NCI-H1105 (cell line): ENCODE results near the gene HOXC12.

Experiments
- DNase-seq: peaks from one replicate; lab custom pipeline; 2025; lab: John Stamatoyannopoulos, UW

The HOXC12 gene

DNA sequence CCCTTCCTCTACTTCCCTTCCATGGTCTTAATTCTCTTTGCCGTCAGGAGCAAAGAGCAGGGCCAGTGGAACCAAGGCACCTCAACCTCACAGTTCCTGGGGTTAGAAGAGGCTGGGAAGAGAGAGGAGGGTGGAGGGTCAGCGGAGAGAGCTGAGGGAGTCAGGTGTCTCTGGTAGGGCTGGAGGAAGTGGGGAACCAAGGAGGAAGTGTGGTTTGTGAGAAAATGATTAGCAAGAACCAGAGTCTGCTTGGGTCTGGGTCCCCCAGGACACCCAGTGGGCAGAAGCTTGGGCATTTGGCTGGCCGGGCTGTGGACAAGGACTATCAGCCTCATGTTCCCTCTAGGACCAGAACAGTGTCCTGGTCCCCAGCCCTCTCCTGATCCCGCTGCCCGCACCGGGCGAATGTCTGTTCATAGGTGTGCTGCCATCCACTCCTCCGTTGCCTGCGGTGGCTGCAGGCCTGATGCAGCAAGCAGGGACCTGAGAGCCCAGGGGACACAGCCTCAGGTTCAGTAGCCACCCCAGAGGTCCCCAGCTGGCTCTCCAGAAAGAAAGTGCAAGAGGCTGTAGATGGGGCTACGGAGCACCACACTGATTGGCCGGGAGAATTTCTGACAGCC, 2.3 kb downstream of the HOXC12 start:
- no peak for DNase-seq

DNA sequence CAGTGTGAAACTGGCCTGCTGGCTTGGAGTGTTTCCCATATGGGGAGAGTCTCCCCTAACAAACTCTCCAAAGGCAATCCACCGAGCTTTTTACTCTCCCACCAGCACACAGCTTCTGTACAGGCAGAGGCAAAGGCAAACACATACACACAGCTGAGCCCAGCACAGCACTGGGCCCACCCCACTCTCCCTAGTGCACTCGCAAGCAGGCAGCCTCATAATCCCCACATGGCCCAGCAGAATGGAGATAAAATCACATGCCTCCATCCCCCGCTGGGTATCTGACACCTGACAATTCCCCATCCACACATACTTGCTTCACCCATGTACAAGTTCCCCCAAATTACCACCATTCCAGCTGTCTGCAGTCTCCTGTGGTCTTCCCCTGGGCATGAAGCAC, 3.4 kb downstream of the HOXC12 start:
- DNase-seq = no peak

- no peak for DNase-seq
These were observed 4.6 kb downstream of the HOXC12 start for GRCh38 chr12:53959314-53959713.

DNA sequence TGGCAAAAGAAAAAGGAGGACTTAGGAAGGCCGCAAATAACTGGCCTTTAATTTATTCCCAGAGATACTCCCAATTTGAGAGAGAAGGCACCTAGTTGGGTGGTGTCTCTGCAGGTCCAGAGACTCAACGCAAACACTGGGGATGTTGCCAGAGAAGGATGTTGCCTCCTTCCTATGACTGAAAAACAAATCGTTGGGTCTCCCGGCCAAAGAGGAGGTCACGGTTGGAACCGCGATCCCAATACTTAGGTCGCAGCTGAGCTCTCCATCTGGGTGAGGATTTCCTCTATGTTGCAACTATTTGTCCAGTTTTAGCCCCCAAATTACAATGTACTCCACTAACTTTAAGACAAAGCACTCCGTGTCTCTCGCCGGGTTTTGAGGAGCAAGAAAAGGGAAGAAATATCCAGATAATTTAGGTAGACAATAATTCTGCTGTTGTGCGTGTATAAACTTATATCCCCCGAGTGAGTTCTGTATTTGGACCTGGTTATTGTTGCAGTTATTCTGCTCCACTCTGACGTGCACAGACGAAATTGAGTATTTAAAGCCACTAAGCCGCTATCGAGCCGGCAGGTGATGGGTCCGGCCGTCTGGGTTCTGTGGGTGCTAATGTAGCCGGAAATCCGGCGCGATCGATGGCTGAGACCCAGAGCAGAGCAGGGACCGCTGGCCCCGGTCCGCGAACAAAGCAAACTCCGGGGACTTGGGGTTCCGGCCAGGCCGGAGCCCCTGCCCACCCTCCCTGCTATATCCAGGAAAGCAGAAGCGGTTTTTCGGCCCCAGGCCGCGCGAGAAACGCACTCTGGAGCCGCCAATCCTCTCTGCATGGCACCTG, 5.7 kb downstream of the HOXC12 start:
- no peak for DNase-seq

DNA sequence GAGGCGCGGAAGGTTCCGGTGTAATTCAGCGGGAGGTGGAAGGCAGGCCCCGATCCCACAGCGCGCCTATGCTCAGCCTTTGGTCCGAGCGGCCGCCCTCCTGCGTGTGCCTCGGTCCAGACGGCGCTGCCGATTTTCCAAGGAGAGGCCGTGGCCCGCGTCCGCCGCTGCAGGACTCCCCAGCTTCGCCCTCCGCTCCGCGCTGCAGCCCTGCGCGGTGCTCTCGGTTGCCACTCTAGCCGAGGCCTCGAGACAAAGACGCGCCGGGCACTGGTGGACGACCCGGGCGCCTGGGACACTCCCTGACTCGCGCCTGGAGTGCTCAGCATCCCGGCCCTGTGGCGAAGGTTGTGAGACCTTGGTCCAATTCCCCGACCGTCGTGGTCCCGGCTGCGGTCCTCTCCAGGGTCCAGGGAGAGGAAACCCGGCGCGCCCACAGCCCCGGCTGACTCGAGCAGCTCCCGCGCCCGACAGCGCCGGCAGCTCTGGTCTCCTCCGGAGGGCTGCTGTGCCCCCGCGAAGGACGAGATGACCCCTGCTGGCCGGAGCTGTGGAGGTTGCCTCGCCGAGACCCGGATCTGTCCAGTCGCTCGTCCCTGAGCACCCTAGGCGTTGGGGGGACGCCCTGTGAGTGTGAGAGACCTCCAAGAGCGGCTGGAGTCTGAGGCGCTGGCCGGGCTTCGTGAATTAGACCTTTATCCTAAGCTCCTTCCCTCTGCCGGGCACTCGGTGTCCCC, 6.5 kb downstream of the HOXC12 start:
- DNase-seq = no peak

DNA sequence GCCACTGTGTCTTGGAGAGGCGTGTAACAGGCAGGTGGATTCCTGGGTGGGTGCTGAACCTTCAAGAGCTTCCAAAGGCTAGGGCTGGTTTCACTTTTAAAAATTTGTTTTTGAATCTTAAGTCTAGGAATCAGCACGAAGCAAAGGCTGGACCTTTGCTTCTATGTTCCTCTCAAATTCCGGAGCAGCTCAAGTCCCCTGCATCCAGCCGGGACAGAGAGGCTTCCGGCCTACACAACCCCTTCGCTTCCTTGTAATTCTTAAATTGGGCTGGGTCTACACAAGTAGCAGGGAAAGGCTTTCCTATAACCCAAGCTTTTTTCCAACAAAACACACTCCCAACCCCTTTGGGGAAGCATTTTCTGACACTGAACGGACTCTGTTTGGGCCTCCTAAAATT, 8.3 kb downstream of the HOXC12 start:
- no peak for DNase-seq

GRCh38 chr12:53963434-53964314, 9.0 kb downstream of the HOXC12 start:
- DNase-seq = no peak

- no peak for DNase-seq
These were observed 9.6 kb downstream of the HOXC12 start for GRCh38 chr12:53964315-53964713.

DNA sequence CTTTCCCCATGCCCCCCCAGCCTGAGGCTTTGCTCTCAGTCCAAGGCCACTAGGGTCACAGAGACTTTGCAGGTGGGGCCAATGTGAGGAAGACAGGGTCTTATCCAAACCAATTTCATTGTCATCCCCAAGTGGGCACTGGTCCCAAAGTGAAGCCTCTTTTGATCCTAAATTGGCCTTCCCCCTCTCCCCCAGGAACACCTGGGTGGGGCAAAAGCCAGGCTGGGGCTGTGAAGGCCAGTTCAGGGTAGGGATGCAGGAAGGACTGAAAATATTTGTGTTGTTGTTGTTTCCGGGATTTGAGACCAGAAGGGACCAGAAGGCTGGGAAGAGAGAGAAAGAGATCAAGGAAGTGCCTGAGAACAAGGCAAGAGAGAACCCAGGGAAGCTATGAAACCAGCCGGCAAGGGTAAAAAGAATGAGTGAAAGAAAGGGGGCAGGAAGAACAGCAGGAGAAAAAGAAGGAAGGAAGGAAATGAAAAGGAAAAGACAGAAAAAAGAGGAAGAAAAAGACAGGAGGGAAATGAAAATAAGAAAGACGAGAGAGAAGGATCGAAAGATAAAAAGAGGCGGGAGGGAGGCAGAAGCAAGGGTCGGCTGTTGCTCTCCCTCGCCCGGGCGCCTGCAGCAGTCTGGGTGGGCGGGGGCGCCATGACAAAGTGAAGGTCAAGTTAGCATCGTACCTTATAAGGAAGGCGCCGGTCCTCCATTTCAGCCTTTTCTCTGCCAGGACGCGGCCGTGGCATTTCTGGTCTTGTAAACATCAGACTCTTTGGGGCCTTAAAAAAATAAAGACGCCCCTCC, 10.8 kb downstream of the HOXC12 start:
- no peak for DNase-seq

- no peak for DNase-seq
These were observed 11.3 kb downstream of the HOXC12 start for GRCh38 chr12:53966085-53966384.

DNA sequence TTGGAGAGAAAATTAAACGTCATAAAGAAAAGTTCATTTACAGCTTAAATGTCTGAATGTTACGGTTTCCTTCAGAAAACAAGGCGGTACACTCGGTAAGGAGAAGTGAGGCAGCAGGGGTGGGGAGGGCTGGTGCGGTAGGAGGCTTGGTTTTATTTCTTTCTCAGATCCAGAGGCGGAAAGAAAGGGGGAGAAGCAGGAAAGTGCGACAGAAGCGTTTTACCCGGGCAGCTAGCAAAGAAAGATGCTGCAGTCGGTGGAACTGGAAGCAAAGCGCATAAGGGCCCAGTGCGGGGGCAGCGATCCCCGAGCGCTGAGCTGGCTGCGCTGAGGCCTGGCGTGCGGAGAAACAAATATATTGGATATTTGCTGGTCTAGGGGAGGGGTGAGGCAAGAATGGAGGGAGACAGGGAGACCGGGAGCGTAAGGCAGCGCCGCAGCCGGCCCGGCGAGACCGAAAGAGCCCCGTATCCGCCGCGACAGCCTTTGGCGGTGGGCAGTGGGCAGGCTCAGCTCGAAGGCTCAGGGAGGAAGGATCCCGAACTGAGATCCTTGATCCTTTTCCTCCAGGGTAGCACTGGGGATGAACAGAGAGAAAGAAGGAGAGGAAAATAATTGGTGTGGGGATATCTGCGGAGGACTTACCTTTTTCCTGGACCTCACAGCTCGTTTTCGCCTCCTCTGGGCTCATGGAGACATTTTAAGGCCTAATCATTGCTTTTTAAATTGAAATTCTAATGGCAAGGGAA, 11.9 kb downstream of the HOXC12 start:
- DNase-seq = no peak

- no peak for DNase-seq
These were observed 12.8 kb downstream of the HOXC12 start for GRCh38 chr12:53967421-53967925.

DNA sequence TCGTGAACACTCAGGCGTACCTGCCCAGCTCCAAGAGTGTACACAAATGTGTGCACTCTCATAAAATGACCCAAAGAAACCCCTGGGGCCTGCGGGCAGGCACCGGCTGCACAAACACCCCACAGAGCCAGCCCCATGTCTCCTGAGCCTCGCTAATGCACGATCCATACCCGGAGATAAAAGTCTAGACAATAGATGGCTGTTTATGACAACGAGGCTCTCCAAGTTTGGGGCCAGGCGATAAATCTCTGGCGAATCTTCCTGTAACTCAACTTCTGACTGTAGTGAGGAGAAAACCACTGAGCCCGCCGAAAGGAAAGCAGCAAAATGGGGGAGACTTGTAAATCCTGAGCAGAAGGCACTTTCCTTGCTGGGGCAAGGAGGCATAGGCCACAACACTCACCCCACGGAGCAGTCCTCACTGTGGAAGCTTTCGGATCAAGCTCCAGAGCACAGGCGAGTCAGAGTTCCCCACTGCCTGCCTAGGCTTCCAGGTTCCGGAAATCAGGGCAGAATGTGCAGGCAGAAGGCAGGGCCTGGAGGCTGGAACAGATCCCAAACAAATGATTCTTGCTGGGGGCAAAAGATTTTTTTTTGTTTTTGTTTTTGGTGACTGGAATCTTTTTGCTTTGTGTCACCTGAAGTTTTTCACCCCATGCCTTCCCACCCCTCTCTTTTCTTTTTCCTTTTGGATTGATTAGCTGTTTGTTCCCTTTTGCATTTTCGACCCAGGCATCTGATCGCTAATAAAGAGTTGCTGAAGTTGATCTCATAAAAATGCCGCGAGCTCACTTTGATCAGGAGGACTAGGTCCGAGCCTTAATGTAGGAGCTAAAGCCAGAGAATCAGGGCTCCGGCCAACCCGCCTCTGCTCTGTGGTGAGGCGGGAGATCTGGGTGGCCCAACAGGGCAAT, 13.8 kb downstream of the HOXC12 start:
- no peak for DNase-seq

DNA sequence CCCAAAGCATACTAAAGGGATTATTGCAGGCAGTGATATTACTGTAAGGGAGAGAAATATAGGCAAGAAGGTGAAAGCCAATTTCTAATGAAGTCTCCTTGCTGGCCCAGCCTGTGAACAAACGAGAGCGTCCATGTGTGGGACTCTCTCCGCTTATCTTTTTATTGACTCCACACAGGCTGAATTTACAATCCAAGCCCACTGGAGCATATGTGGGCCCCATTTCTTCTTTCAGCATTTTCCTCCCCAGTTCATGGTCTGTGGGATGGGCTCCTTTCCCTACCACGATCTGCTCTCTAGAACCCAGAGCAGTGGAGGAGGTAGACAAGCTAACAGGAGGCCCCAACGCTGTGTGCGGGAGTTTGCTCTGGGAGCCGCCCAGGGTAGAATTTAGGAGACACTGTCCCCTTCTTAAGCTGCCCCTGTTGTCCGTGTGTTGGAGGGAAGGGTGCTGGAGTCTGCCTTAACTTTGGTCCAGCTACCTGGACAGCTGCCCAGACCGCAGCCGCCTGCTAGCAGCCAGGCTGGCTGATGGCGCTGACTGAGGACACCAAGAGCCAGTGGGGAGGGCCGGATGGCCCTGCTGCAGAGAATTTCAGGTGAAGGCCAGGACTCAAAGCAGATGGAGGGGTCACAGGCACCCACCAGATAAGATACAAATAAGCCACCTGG, 15.0 kb downstream of the HOXC12 start:
- DNase-seq = no peak

DNA sequence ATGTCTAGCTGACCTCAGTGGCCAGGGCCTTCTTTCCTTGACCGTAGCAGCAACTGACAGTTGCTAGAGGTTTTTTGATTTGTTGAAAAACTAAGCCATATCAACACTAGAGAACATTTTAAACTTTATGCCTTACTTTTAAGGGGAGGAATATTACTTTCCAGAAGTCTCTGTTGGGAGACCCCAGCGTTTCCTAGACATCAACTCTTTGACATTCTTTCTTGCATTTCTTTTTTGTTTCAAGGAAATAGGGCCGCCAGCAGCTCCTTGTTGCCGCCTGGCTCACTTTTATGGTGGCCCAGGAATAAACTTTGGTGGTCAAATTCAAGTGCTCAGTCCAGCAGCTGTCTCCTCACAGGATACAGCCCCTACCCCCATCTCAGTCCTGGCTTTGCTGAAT, 15.7 kb downstream of the HOXC12 start:
- no peak for DNase-seq

- DNase-seq = no peak
These were observed 16.4 kb downstream of the HOXC12 start for GRCh38 chr12:53971129-53971528.

DNA sequence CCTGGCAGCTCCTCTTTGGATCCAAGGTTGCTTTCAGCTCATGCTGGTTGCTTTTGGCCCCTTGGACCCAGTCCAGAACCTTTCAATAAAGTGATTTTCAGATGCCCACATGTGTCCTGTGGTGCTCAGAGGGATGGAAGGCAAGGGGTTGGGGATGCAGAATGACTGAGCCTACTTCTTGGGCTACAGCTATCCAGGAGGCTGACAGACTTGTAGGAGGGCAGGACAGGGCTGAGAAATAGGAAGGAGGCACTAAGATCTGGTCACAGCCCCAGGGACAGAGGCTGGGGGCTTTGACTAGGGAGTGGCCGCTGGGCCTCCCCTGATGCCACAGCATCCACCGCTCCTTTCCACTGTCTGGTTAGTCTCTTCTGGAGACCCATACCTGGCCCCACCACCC, 17.0 kb downstream of the HOXC12 start:
- no peak for DNase-seq

DNA sequence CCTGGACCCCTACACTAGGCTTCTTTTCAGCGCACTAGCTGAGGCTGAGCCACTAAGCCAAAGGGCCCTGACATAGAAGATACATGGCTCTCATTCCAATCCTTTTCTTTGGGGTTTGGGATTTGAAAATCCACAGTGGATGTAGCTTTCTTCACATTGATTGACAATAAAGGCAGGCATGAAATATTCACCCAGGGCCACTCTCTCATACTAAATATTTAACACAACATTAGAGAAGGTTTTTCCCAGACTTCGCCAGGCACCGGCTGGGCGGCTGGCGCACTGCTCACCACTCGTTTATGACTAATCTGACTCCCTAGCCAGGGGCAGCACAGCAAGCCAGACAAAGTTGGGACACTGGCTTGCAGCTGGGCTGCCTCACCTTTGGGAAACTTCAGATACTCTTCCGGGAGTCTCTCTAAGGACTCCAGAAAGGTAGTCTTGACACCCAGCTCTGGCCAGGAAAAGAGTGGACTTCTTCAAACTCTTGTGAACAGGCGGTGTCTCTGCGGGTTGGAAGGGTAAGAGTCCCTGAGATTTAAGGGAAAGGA, 17.5 kb downstream of the HOXC12 start:
- no peak for DNase-seq
